Esophagus squamous epithelium (tissue), 5 donors: ENCODE results near the gene ATP2C1. TPM values are rescaled to one million over a fixed set of nuclear protein-coding genes. Genes with fewer than 3 reads are reported as not detected.

ENCODE experiments used
- DNase-seq: peaks from one replicate; lab custom pipeline; 2025; lab: John Stamatoyannopoulos, UW
- H3K27ac ChIP-seq, 4 donors: fragments of 200-600 bp; sonication (generic); one replicate each; pipeline ENCODE4 v1.5.1; 2016 to 2019; ENCODE audit warnings: mild to moderate bottlenecking in 1 of 4
- H3K27me3 ChIP-seq, 4 donors: fragments of 200-600 bp; sonication (generic); 1 replicate in 3 of 4; 2 replicates in 1 of 4; pipeline versions ENCODE4 v1.5.1 to v1.6.0; 2017 to 2021; ENCODE audit warnings: antibody characterized with exemption in 1 of 4
- H3K36me3 ChIP-seq, 3 donors: fragments of 200-600 bp; sonication (generic); one replicate each; pipeline ENCODE4 v1.5.1; 2016 to 2019
- H3K4me1 ChIP-seq, 3 donors: fragments of 200-600 bp; sonication (generic); one replicate each; pipeline ENCODE4 v1.5.1; 2017 to 2019
- H3K4me3 ChIP-seq, 4 donors: fragments of 200-600 bp; sonication (generic); 1 replicate in 3 of 4; 2 replicates in 1 of 4; pipeline ENCODE4 v1.5.1; 2016 to 2019; ENCODE audit warnings: mild to moderate bottlenecking in 2 of 4, moderate library complexity in 1 of 4
- H3K9me3 ChIP-seq, 3 donors: fragments of 200-600 bp; sonication (generic); one replicate each; pipeline ENCODE4 v1.5.1; 2016 to 2019
- CTCF ChIP-seq, 6 experiments: fragments of 450-650 bp in 4 of 6; fragments of 200-600 bp in 2 of 6; sonication (generic) in 2 of 6; IDR thresholded peaks; one replicate each; pipeline ENCODE4 v1.5.1; 2016 to 2019; ENCODE audit warnings: antibody characterized with exemption in 6 of 6, mild to moderate bottlenecking in 4 of 6, moderate library complexity in 4 of 6
- POLR2A ChIP-seq, 4 donors: fragments of 450-650 bp; IDR thresholded peaks; one replicate each; pipeline ENCODE4 v1.6.1; 2017; ENCODE audit warnings: antibody characterized with exemption in 4 of 4, mild to moderate bottlenecking in 4 of 4, moderate library complexity in 3 of 4
- WGBS, 2 donors: methylation state at CpG; one replicate each; pipeline ENCODE4 v1.1.5; 2018; 5-methylcytosine and 5-hydroxymethylcytosine counted together
- intact Hi-C: fragments of 100-400 bp; cut with DNase I; formaldehyde crosslinking; loops from one replicate; pipeline ENCODE4 v1.15.0; 2022
- total RNA-seq, 4 donors: library from RNA; depleted of rRNA; stranded (reverse); fragments of >200 nt; gene quantifications; one replicate each; pipeline ENCODE4 v1.1.0, GENCODE V29; 2016
- donor health status: DM: yes; HTN: yes; CAD: no.

ATP2C1 gene
- total RNA-seq, 4 donors from 2014 or later, result 27.6 to 44.2 (median 37.7) TPM

- no peak overlapping the region for H3K27ac ChIP-seq
- no peaks in the 10 kb centered on the region for H3K27me3 ChIP-seq
- 79 to 80% methylated on average over 6 of the region's 6 CpGs for WGBS, 2 donors
- TF ChIP-seq CTCF (IDR thresholded peaks at IDR 0.05), result no peak
- no peak for TF ChIP-seq POLR2A (IDR thresholded peaks at IDR 0.05)
- H3K36me3 ChIP-seq, result no peaks in the 10 kb centered on the region
- intact Hi-C loops, result no loop called here
- DNase-seq, result no peak
- H3K4me3 ChIP-seq, result no peak overlapping the region
- peaks cover 0 to 7% (median 0%) of the 10 kb centered on the region in 3 donors for H3K9me3 ChIP-seq
- no peaks in the 10 kb centered on the region for H3K4me1 ChIP-seq
Observed at GRCh38 chr3:130926504-130926903, 32.6 kb downstream of the ATP2C1 start.

GRCh38 chr3:130929804-130930203 lies 35.9 kb downstream of the ATP2C1 start:
- no peak for TF ChIP-seq POLR2A (IDR thresholded peaks at IDR 0.05)
- no peak for TF ChIP-seq CTCF (IDR thresholded peaks at IDR 0.05)
- no peak for DNase-seq
- intact Hi-C loops, result no loop called here
- Histone ChIP-seq H3K9me3 (no peaks in the 10 kb centered on the region), H3K4me3 (no peak overlapping the region), H3K4me1 (no peaks in the 10 kb centered on the region), H3K27ac (no peak overlapping the region), H3K27me3 (no peaks in the 10 kb centered on the region), H3K36me3 (peaks cover 0 to 13% (median 0%) of the 10 kb centered on the region in 3 donors)
- 54 to 63% methylated on average over 3 of the region's 3 CpGs for WGBS, 2 donors

- Histone ChIP-seq H3K36me3 (peaks cover 0 to 19% (median 0%) of the 10 kb centered on the region in 3 donors), H3K4me1 (no peaks in the 10 kb centered on the region), H3K9me3 (no peaks in the 10 kb centered on the region), H3K27ac (no peak overlapping the region), H3K27me3 (no peaks in the 10 kb centered on the region), H3K4me3 (no peak overlapping the region)
- TF ChIP-seq CTCF (IDR thresholded peaks at IDR 0.05) (no peak), POLR2A (IDR thresholded peaks at IDR 0.05) (no peak)
- intact Hi-C loops, result no loop called here
- no peak for DNase-seq
- 79 to 81% methylated on average over 2 of the region's 2 CpGs for WGBS, 2 donors
Observed at GRCh38 chr3:130932979-130933378, 39.1 kb downstream of the ATP2C1 start.

- Histone ChIP-seq H3K27me3 (no peaks in the 10 kb centered on the region), H3K4me3 (no peak overlapping the region), H3K27ac (no peak overlapping the region), H3K4me1 (no peaks in the 10 kb centered on the region), H3K36me3 (peaks cover 0 to 25% (median 0%) of the 10 kb centered on the region in 3 donors), H3K9me3 (no peaks in the 10 kb centered on the region)
- no peak for DNase-seq
- no peak for TF ChIP-seq POLR2A (IDR thresholded peaks at IDR 0.05)
- TF ChIP-seq CTCF (IDR thresholded peaks at IDR 0.05), result no peak
- intact Hi-C loops, result no loop called here
- 88 to 93% methylated on average over 1 of the region's 1 CpG for WGBS, 2 donors
Observed at GRCh38 chr3:130933801-130934345, 40.0 kb downstream of the ATP2C1 start.

- no peaks in the 10 kb centered on the region for H3K27me3 ChIP-seq
- H3K4me3 ChIP-seq, result no peak overlapping the region
- TF ChIP-seq CTCF (IDR thresholded peaks at IDR 0.05) (no peak), POLR2A (IDR thresholded peaks at IDR 0.05) (no peak)
- H3K9me3 ChIP-seq, result no peaks in the 10 kb centered on the region
- no peaks in the 10 kb centered on the region for H3K4me1 ChIP-seq
- WGBS, 2 donors, result 85 to 86% methylated on average over 4 of the region's 4 CpGs
- H3K36me3 ChIP-seq, result peaks cover 0 to 26% (median 0%) of the 10 kb centered on the region in 3 donors
- no peak overlapping the region for H3K27ac ChIP-seq
- intact Hi-C loops, result no loop called here
- no peak for DNase-seq
Observed at GRCh38 chr3:130934442-130935089, 40.7 kb downstream of the ATP2C1 start.
